Left renal cortex interstitium (tissue), 4 donors: ENCODE data around the gene SCNN1B. TPM values are rescaled to one million over a fixed set of nuclear protein-coding genes. Genes with fewer than 3 reads are reported as not detected.
"Not testable (repeated sequence)": the region's sequence is repeated elsewhere in the genome, so short reads cannot be mapped to it uniquely, and the experiment has no call there.

Experiments used
- DNase-seq, 4 donors: peaks; one replicate each; pipeline ENCODE4 v3.0.0-alpha.2; 2013; ENCODE audit warnings: low read depth in 4 of 4, low spot score in 2 of 4, missing footprints in 1 of 4
- polyA plus RNA-seq, 4 donors: library from polyadenylated mRNA; unstranded; fragments of 120-200 nt; gene quantifications; one replicate each; pipeline ENCODE4 v1.2.1, GENCODE V29; 2013; ENCODE audit not compliant: insufficient read length in 4 of 4

The SCNN1B gene
- polyA plus RNA-seq, 4 donors, result 12.8 to 26.0 (median 16.2) TPM

GRCh38 chr16:23288726-23289512, 13.2 kb upstream of the SCNN1B start:
- no peak for DNase-seq

- no peak for DNase-seq
These were observed 11.7 kb upstream of the SCNN1B start for GRCh38 chr16:23290189-23291062.

- DNase-seq, result no peak
These were observed 9.1 kb upstream of the SCNN1B start for GRCh38 chr16:23293016-23293415.

GRCh38 chr16:23294260-23294659, 7.8 kb upstream of the SCNN1B start:
- DNase-seq, result no peak

GRCh38 chr16:23296994-23297393, 5.1 kb upstream of the SCNN1B start:
- DNase-seq, result no peak

- no peak for DNase-seq
These were observed 3.7 kb upstream of the SCNN1B start for GRCh38 chr16:23298290-23298915.

GRCh38 chr16:23299815-23300214, 2.3 kb upstream of the SCNN1B start:
- DNase-seq, result not testable (repeated sequence)

GRCh38 chr16:23301251-23302044, 654 bp upstream of the SCNN1B start:
- DNase-seq, result no peak

GRCh38 chr16:23303685-23304084, 1.6 kb downstream of the SCNN1B start:
- DNase-seq, result no peak

- no peak for DNase-seq
These were observed 2.5 kb downstream of the SCNN1B start for GRCh38 chr16:23304620-23305019.

- no peak for DNase-seq
These were observed 4.3 kb downstream of the SCNN1B start for GRCh38 chr16:23306199-23307100.

GRCh38 chr16:23310217-23310616, 8.1 kb downstream of the SCNN1B start:
- DNase-seq, result no peak

- DNase-seq, result no peak
These were observed 8.6 kb downstream of the SCNN1B start for GRCh38 chr16:23310744-23311143.

GRCh38 chr16:23316232-23316631, 14.1 kb downstream of the SCNN1B start:
- no peak for DNase-seq

- no peak for DNase-seq
These were observed 14.6 kb downstream of the SCNN1B start for GRCh38 chr16:23316634-23317265.

- no peak for DNase-seq
These were observed 15.2 kb downstream of the SCNN1B start for GRCh38 chr16:23317266-23317661.

- no peak for DNase-seq
These were observed 15.6 kb downstream of the SCNN1B start for GRCh38 chr16:23317751-23318150.

GRCh38 chr16:23318639-23319038, 16.5 kb downstream of the SCNN1B start:
- no peak for DNase-seq
